Measurements from ENCODE around the gene CRTC2. TPM values are rescaled to one million over a fixed set of nuclear protein-coding genes. Genes with fewer than 3 reads are reported as not detected.

The CRTC2 gene
- total RNA-seq, 1 experiment from 2014 or later, result 45.7 TPM

DNA sequence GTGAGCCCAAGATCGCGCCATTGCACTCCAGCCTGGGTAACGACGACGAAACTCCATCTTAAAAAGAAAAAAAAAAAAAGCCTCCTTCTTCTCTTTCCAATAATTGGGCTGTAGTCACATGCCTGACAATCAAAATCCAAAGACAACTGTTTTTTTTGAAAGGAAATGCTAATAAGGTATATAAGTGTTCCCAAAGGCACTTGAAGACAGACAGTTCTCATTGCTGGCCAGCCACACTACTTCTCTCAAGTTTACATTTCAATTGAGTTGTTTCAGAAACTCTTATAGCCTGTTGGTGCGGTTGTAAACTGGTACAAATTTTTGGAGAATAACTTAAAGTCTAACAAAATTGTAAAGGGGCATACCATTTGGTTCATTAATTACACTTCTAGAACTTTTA, 58.9 kb downstream of the CRTC2 start:
- H3K79me2 ChIP-seq (ENCODE audit: insufficient read depth, low read length), result peaks cover 19% of the 10 kb centered on the region; the same call in 1 of the 2 replicates
- TF ChIP-seq, protein P1, sequence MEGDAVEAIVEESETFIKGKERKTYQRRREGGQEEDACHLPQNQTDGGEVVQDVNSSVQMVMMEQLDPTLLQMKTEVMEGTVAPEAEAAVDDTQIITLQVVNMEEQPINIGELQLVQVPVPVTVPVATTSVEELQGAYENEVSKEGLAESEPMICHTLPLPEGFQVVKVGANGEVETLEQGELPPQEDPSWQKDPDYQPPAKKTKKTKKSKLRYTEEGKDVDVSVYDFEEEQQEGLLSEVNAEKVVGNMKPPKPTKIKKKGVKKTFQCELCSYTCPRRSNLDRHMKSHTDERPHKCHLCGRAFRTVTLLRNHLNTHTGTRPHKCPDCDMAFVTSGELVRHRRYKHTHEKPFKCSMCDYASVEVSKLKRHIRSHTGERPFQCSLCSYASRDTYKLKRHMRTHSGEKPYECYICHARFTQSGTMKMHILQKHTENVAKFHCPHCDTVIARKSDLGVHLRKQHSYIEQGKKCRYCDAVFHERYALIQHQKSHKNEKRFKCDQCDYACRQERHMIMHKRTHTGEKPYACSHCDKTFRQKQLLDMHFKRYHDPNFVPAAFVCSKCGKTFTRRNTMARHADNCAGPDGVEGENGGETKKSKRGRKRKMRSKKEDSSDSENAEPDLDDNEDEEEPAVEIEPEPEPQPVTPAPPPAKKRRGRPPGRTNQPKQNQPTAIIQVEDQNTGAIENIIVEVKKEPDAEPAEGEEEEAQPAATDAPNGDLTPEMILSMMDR (conservative IDR thresholded peaks at IDR 0.05), result no peak
- peaks cover 3 to 8% of the 10 kb centered on the region in 2 experiments for H3K4me1 Mint-ChIP-seq

More for the DNA sequence above, 58.9 kb downstream of the CRTC2 start:
- H4K20me1 ChIP-seq (ENCODE audit: control insufficient read depth, insufficient read depth, insufficient read length), result no peaks in the 10 kb centered on the region
- H3K4me2 ChIP-seq (ENCODE audit: insufficient read depth, insufficient read length, low read length), result no peak overlapping the region
- H3K79me1 ChIP-seq (ENCODE audit: insufficient read depth, low read depth, low read length, poor library complexity, severe bottlenecking), result peaks cover 12% of the 10 kb centered on the region
- no peak for DNase-seq
- no CpG with 5 or more reads among the region's 6 CpGs for WGBS (ENCODE audit: extremely low coverage, insufficient read length, low lambda C conversion rate)
- peaks cover 9 to 28% (median 25%) of the 10 kb centered on the region in 3 experiments; a peak in 5 of 7 replicates for H3K36me3 Mint-ChIP-seq (ENCODE audit: insufficient read depth in 1 of 3, low read depth in 3 of 3)
- no peak overlapping the region for H2AK5ac ChIP-seq (ENCODE audit: insufficient read length, low read length)
- H3K27ac Mint-ChIP-seq, result peak overlapping the region in 1 of 3 experiments; percentile 89; a peak in 2 of 7 replicates
- H4K5ac ChIP-seq (ENCODE audit: insufficient read length, low read depth, low read length), result no peak overlapping the region
- H3K27ac ChIP-seq (ENCODE audit: insufficient read length, low read depth, low read length), result no peak overlapping the region
- no peak overlapping the region for H4K91ac ChIP-seq (ENCODE audit: insufficient read length, low read depth, low read length)
- H3K23me2 ChIP-seq (ENCODE audit: insufficient read length, low read depth, low read length, poor library complexity, severe bottlenecking), result no peaks in the 10 kb centered on the region
- H2BK5ac ChIP-seq (ENCODE audit: insufficient read length, low read length), result no peak overlapping the region
- no peak overlapping the region for H2BK120ac ChIP-seq (ENCODE audit: low read depth, low read length, poor library complexity, severe bottlenecking)
- no peak overlapping the region for H3K9ac ChIP-seq (ENCODE audit: extremely low read depth, insufficient read length, low read length)
- H3K27me3 ChIP-seq (ENCODE audit: insufficient read depth, low read length), result no peaks in the 10 kb centered on the region
- H2BK15ac ChIP-seq (ENCODE audit: low read depth, low read length), result no peak overlapping the region
- H3K18ac ChIP-seq (ENCODE audit: insufficient read length, low read depth, low read length), result no peak overlapping the region
- H3K23ac ChIP-seq (ENCODE audit: insufficient read length, low read depth, low read length), result no peak overlapping the region
- no peak overlapping the region for H3T11ph ChIP-seq (ENCODE audit: low read length)
- H3K4ac ChIP-seq (ENCODE audit: low read depth, low read length), result no peak overlapping the region
- no peaks in the 10 kb centered on the region for H3K9me3 ChIP-seq (ENCODE audit: control insufficient read depth, low read depth, low read length)
- no peak overlapping the region for H2BK20ac ChIP-seq (ENCODE audit: low read depth, low read length, poor library complexity, severe bottlenecking)
- no peak overlapping the region for H3K56ac ChIP-seq (ENCODE audit: insufficient read length, low read depth, low read length)
- H2BK12ac ChIP-seq (ENCODE audit: insufficient read length, low read depth, low read length), result no peak overlapping the region
- no peaks in the 10 kb centered on the region for H3K4me1 ChIP-seq (ENCODE audit: insufficient read depth, low read length)
- H3K27me3 Mint-ChIP-seq (ENCODE audit: low read depth), result no peaks in the 10 kb centered on the region
- H2AFZ ChIP-seq (ENCODE audit: low read length), result no peak overlapping the region
- no peak overlapping the region for H3K14ac ChIP-seq (ENCODE audit: insufficient read depth, low read length)
- H3K4me3 Mint-ChIP-seq, result no peak overlapping the region
- H4K8ac ChIP-seq (replicated peaks; ENCODE audit: insufficient read length, low read depth, low read length), result no peak overlapping the region
- H3K9me3 Mint-ChIP-seq, result no peaks in the 10 kb centered on the region

Small RNA genes within 50 kb of the gene (microRNA-seq; reads per million reads assigned to microRNA genes)
- gene MIR6737 (ENCODE audit: borderline microRNAs expressed), result 0.35 reads per million

Other genes starting within 250 kb of the CRTC2 start
- 65.4 and 67.1 TPM in 2 replicates for gene INTS3, start 230.6 kb downstream of the CRTC2 start, total RNA-seq (2021)
- gene SLC27A3, start 183.2 kb downstream of the CRTC2 start, total RNA-seq (2021), result 42.0 and 45.3 TPM in 2 replicates
- gene GATAD2B, start 35.6 kb downstream of the CRTC2 start, total RNA-seq (2021), result 37.0 and 44.1 TPM in 2 replicates
- 82.8 and 84.6 TPM in 2 replicates for gene DENND4B, start 11.9 kb downstream of the CRTC2 start, total RNA-seq (2021)
- gene SLC39A1, start 4.9 kb upstream of the CRTC2 start, total RNA-seq (2021), result 161 and 170 TPM in 2 replicates
- 27.6 and 27.7 TPM in 2 replicates for gene CREB3L4, start 9.3 kb upstream of the CRTC2 start, total RNA-seq (2021)
- gene JTB, start 19.1 kb upstream of the CRTC2 start, total RNA-seq (2021), result 85.0 and 85.4 TPM in 2 replicates
- 122 and 130 TPM in 2 replicates for gene RAB13, start 27.7 kb upstream of the CRTC2 start, total RNA-seq (2021)
- 2,196 and 2,321 TPM in 2 replicates for gene RPS27, start 32.1 kb upstream of the CRTC2 start, total RNA-seq (2021)
- gene NUP210L, start 196.5 kb upstream of the CRTC2 start, total RNA-seq (2021), result 0.04 TPM in 1 of 2 replicates, not detected in the other
- gene TPM3, start 233.5 kb upstream of the CRTC2 start, total RNA-seq (2021), result 508 and 513 TPM in 2 replicates
- not detected in 2 replicates for gene CFAP141, start 247.7 kb upstream of the CRTC2 start, total RNA-seq (2021)